IMR-90 (cell line): ENCODE results near the gene LUZP2. TPM values are rescaled to one million over a fixed set of nuclear protein-coding genes. Genes with fewer than 3 reads are reported as not detected.

Experiments
- ATAC-seq: fragments of 200-7000 bp; cut with Tn5 transposase; 2 replicates; pipeline ENCODE4 v1.9.1; 2020; ENCODE audit warnings: low read depth, mild to moderate bottlenecking, moderate library complexity
- BruUV-seq: library from RNA; stranded (reverse); fragments of 400-500 nt; replicated peaks from 2 replicates; lab custom pipeline; 2021; lab: Mats Ljungman, UMichigan
- CTCF ChIA-PET: fragments of 300-600 bp; formaldehyde crosslinking; extraction: SDS; loops from one replicate; lab custom pipeline; 2021; ENCODE audit warnings: antibody characterized with exemption; lab: Yijun Ruan, JAX
- POLR2A ChIA-PET: fragments of 300-600 bp; sonication (Branson Sonifier 250); formaldehyde crosslinking; loops from one replicate; lab custom pipeline; 2022; ENCODE audit warnings: antibody characterized with exemption; ENCODE audit not compliant: unreplicated experiment; lab: Charles Lee
- DNase-seq: peaks from one replicate; pipeline ENCODE4 v3.0.0; 2013
- H2AFZ ChIP-seq: replicated peaks from 2 replicates; pipeline ENCODE3; 2013; ENCODE audit warnings: low read length, mild to moderate bottlenecking; ENCODE audit not compliant: poor library complexity
- H2AK5ac ChIP-seq: 2 replicates; pipeline ENCODE4 v1.6.1; 2013; ENCODE audit warnings: low read depth, low read length, inconsistent platforms
- H2AK9ac ChIP-seq: replicated peaks from 2 replicates; pipeline ENCODE3; 2013; ENCODE audit warnings: mild to moderate bottlenecking, low read depth, low read length, moderate library complexity; ENCODE audit not compliant: poor library complexity
- H2BK120ac ChIP-seq: 2 replicates; pipeline ENCODE4 v1.6.1; 2013; ENCODE audit warnings: low read depth, low read length, inconsistent platforms
- H2BK15ac ChIP-seq: 3 replicates; pipeline ENCODE4 v1.6.1; 2013; ENCODE audit warnings: low read depth, low read length, inconsistent platforms
- H2BK20ac ChIP-seq: 2 replicates; pipeline ENCODE4 v1.6.1; 2013; ENCODE audit warnings: low read depth, mild to moderate bottlenecking, inconsistent platforms, low read length, moderate library complexity
- H2BK5ac ChIP-seq: 2 replicates; pipeline ENCODE4 v1.6.1; 2013; ENCODE audit warnings: mild to moderate bottlenecking, low read depth, low read length, inconsistent platforms; ENCODE audit not compliant: poor library complexity, severe bottlenecking
- H3K14ac ChIP-seq: replicated peaks from 2 replicates; pipeline ENCODE4 v1.6.1; 2013; ENCODE audit warnings: low read depth, low read length, inconsistent platforms
- H3K18ac ChIP-seq: 2 replicates; pipeline ENCODE4 v1.6.1; 2013; ENCODE audit warnings: low read depth, low read length, control low read depth
- H3K23ac ChIP-seq: 2 replicates; pipeline ENCODE4 v1.6.1; 2013; ENCODE audit warnings: low read depth, low read length, inconsistent platforms
- H3K27ac ChIP-seq: 2 replicates; pipeline ENCODE4 v1.5.1; 2013; ENCODE audit warnings: mild to moderate bottlenecking, control low read depth, low read length; ENCODE audit not compliant: insufficient read depth
- H3K27me3 ChIP-seq: 2 replicates; pipeline ENCODE4 v1.6.1; 2013; ENCODE audit warnings: low read length; ENCODE audit not compliant: control insufficient read depth, insufficient read depth
- H3K36me3 ChIP-seq: 2 replicates; pipeline ENCODE4 v1.6.1; 2013; ENCODE audit warnings: low read length, mixed read lengths; ENCODE audit not compliant: control insufficient read depth, insufficient read depth
- H3K4ac ChIP-seq: 2 replicates; pipeline ENCODE4 v1.6.1; 2013; ENCODE audit warnings: low read depth, low read length, inconsistent platforms
- H3K4me1 ChIP-seq: 2 replicates; pipeline ENCODE4 v1.6.1; 2013; ENCODE audit warnings: low read length, mixed read lengths; ENCODE audit not compliant: control insufficient read depth, insufficient read depth
- H3K4me2 ChIP-seq: 2 replicates; pipeline ENCODE4 v1.6.1; 2013; ENCODE audit warnings: low read depth, mild to moderate bottlenecking, control low read depth, low read length, moderate library complexity
- H3K4me3 ChIP-seq: 2 replicates; pipeline ENCODE4 v1.5.1; 2013; ENCODE audit warnings: low read depth, mild to moderate bottlenecking, control low read depth, low read length, moderate library complexity; ENCODE audit not compliant: insufficient read depth
- H3K56ac ChIP-seq: 2 replicates; pipeline ENCODE4 v1.6.1; 2013; ENCODE audit warnings: low read length, inconsistent platforms; ENCODE audit not compliant: insufficient read depth; ENCODE audit errors: extremely low read depth
- H3K79me1 ChIP-seq, 2 experiments: 2 replicates each; pipeline ENCODE4 v1.6.1; 2013; ENCODE audit warnings: low read length in 2 of 2, inconsistent platforms in 1 of 2, low read depth in 1 of 2
- H3K9ac ChIP-seq: 2 replicates; pipeline ENCODE4 v1.6.1; 2013; ENCODE audit warnings: low read depth, low read length, control low read depth
- H3K9me1 ChIP-seq: 2 replicates; pipeline ENCODE4 v1.6.1; 2013; ENCODE audit warnings: low read length, inconsistent platforms; ENCODE audit not compliant: insufficient read depth
- H3K9me3 ChIP-seq: 2 replicates; pipeline ENCODE4 v1.6.1; 2013; ENCODE audit warnings: low read length; ENCODE audit not compliant: control insufficient read depth, insufficient read depth
- H4K20me1 ChIP-seq: 2 replicates; pipeline ENCODE4 v1.6.1; 2013; ENCODE audit warnings: low read length, inconsistent platforms; ENCODE audit not compliant: insufficient read depth
- H4K5ac ChIP-seq: 2 replicates; pipeline ENCODE4 v1.6.1; 2013; ENCODE audit warnings: mild to moderate bottlenecking, low read depth, low read length, control low read depth
- H4K8ac ChIP-seq, 2 experiments: 2 replicates each; pipeline ENCODE4 v1.6.1; 2013; ENCODE audit warnings: low read depth in 2 of 2, low read length in 2 of 2, control low read depth in 1 of 2, inconsistent platforms in 1 of 2
- H4K91ac ChIP-seq: 2 replicates; pipeline ENCODE4 v1.6.1; 2013; ENCODE audit warnings: low read depth, low read length, inconsistent platforms; ENCODE audit not compliant: insufficient read depth
- BHLHE40 ChIP-seq: fragments of 150-350 bp; IDR thresholded peaks from 2 replicates; pipeline ENCODE4 v1.6.1; 2016; ENCODE audit warnings: mild to moderate bottlenecking, low read depth, low read length
- MAZ ChIP-seq: IDR thresholded peaks from 2 replicates; pipeline ENCODE4 v1.6.1; 2012; ENCODE audit warnings: low read depth, mild to moderate bottlenecking, low read length, improper control_type of control experiment, moderate library complexity, borderline replicate concordance
- NFE2L2 ChIP-seq: fragments of 150-350 bp; IDR thresholded peaks from 2 replicates; pipeline ENCODE4 v1.6.1; 2016; ENCODE audit warnings: low read depth, mild to moderate bottlenecking, low read length
- POLR2A ChIP-seq: IDR thresholded peaks from 2 replicates; pipeline ENCODE4 v1.6.1; 2012; ENCODE audit warnings: mild to moderate bottlenecking, low read depth, low read length
- RAD21 ChIP-seq: IDR thresholded peaks from 2 replicates; pipeline ENCODE4 v1.6.1; 2012; ENCODE audit warnings: low read length, improper control_type of control experiment
- RCOR1 ChIP-seq: IDR thresholded peaks from 2 replicates; pipeline ENCODE4 v1.6.1; 2012; ENCODE audit warnings: mild to moderate bottlenecking, low read length, improper control_type of control experiment; ENCODE audit not compliant: insufficient replicate concordance
- RFX5 ChIP-seq: IDR thresholded peaks from 2 replicates; pipeline ENCODE4 v1.8.0; 2012; ENCODE audit warnings: low read depth, mild to moderate bottlenecking, low read length, moderate library complexity
- SMC3 ChIP-seq: fragments of 150-350 bp; IDR thresholded peaks from 2 replicates; pipeline ENCODE4 v1.6.1; 2016; ENCODE audit warnings: low read depth, mild to moderate bottlenecking, antibody characterized with exemption, low read length, moderate library complexity
- USF2 ChIP-seq: fragments of 150-350 bp; IDR thresholded peaks from 2 replicates; pipeline ENCODE4 v1.6.1; 2017; ENCODE audit warnings: mild to moderate bottlenecking, antibody characterized with exemption, low read length, low read depth
- WGBS, 2 experiments: methylation state at CpG; one replicate each; pipeline versions ENCODE4 v1.1.5 to v1.1.7; 2013; ENCODE audit warnings: missing lambda C conversion rate in 2 of 2; ENCODE audit not compliant: insufficient read length in 1 of 2; ENCODE audit errors: extremely low coverage in 2 of 2; 5-methylcytosine and 5-hydroxymethylcytosine counted together
- dilution Hi-C: fragments of 300-500 bp; cut with HindIII; formaldehyde crosslinking; loops from one replicate; pipeline ENCODE4 v1.14.3; 2018; ENCODE audit warnings: low sequenced_read_pairs; ENCODE audit not compliant: unreplicated experiment
- in situ Hi-C: fragments of 300-500 bp; cut with MboI; formaldehyde crosslinking; loops from 3 replicates; pipeline ENCODE4 v1.14.3; 2019; ENCODE audit warnings: low sequenced_read_pairs, inconsistent platforms, mixed read lengths
- intact Hi-C: fragments of 100-400 bp; cut with micrococcal nuclease; formaldehyde crosslinking; loops from 2 replicates; pipeline ENCODE4 v1.10.0; 2022
- polyA plus RNA-seq, 3 experiments: library from polyadenylated mRNA; depleted of rRNA; stranded (reverse); fragments of >200 nt; gene quantifications; 2 replicates each; pipeline ENCODE4 v1.2.3, GENCODE V29; 2012; ENCODE audit warnings: low replicate concordance in 1 of 3
- total RNA-seq: library from RNA; depleted of rRNA; stranded (reverse); fragments of >200 nt; gene quantifications from 2 replicates; pipeline ENCODE4 v1.2.3, GENCODE V29; 2012
- TF ChIP-seq, protein P1 (sequence below): conservative IDR thresholded peaks from 2 replicates; pipeline ENCODE4 v1.5.1; 2012; ENCODE audit warnings: mild to moderate bottlenecking, low read depth, low read length, improper control_type of control experiment
- TF ChIP-seq, protein P2 (sequence below): fragments of 150-350 bp; IDR thresholded peaks from 2 replicates; pipeline ENCODE4 v1.6.1; 2016; ENCODE audit warnings: low read depth, mild to moderate bottlenecking, low read length, moderate library complexity, borderline replicate concordance

Gene LUZP2
- total and polyA plus RNA-seq, 2 of the 4 experiments (the other 2 are of a cell fraction), result 0.89 to 2.0 TPM

- no peak overlapping the region for H2AFZ ChIP-seq
- intact Hi-C loops, result loop anchor here (10.0 kb wide), 1 partner anchor 1711 kb away; no protein-coding TSS in a partner anchor
- no peaks in the 10 kb centered on the region for H3K9me3 ChIP-seq
- no peak overlapping the region for H2BK120ac ChIP-seq
- POLR2A ChIA-PET, result no interaction called here
- H3K4me3 ChIP-seq, result no peak overlapping the region
- H3K4me1 ChIP-seq, result no peaks in the 10 kb centered on the region; the same call in 1 of the 2 replicates
- H2AK9ac ChIP-seq, result no peak overlapping the region
- H3K27ac ChIP-seq, result no peak overlapping the region
- H2BK15ac ChIP-seq, result no peak overlapping the region
- no peak overlapping the region for H4K91ac ChIP-seq
- H2AK5ac ChIP-seq, result no peak overlapping the region
- no peak overlapping the region for H3K4ac ChIP-seq
- H3K79me1 ChIP-seq, result no peaks in the 10 kb centered on the region
- dilution Hi-C loops, result no loop called here
- no peaks in the 10 kb centered on the region for H3K9me1 ChIP-seq
- H3K27me3 ChIP-seq, result no peaks in the 10 kb centered on the region
- H3K56ac ChIP-seq, result no peak overlapping the region
- H3K14ac ChIP-seq, result no peak overlapping the region
- DNase-seq (no peak), ATAC-seq (peak; percentile 41; the same call in 1 of the 2 replicates)
- TF ChIP-seq USF2 (no peak), NFE2L2 (no peak), SMC3 (no peak), RAD21 (no peak), POLR2A (no peak), RCOR1 (no peak), BHLHE40 (no peak), RFX5 (no peak), MAZ (no peak)
- TF ChIP-seq, protein P1, sequence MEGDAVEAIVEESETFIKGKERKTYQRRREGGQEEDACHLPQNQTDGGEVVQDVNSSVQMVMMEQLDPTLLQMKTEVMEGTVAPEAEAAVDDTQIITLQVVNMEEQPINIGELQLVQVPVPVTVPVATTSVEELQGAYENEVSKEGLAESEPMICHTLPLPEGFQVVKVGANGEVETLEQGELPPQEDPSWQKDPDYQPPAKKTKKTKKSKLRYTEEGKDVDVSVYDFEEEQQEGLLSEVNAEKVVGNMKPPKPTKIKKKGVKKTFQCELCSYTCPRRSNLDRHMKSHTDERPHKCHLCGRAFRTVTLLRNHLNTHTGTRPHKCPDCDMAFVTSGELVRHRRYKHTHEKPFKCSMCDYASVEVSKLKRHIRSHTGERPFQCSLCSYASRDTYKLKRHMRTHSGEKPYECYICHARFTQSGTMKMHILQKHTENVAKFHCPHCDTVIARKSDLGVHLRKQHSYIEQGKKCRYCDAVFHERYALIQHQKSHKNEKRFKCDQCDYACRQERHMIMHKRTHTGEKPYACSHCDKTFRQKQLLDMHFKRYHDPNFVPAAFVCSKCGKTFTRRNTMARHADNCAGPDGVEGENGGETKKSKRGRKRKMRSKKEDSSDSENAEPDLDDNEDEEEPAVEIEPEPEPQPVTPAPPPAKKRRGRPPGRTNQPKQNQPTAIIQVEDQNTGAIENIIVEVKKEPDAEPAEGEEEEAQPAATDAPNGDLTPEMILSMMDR, result no peak
- TF ChIP-seq, protein P2, sequence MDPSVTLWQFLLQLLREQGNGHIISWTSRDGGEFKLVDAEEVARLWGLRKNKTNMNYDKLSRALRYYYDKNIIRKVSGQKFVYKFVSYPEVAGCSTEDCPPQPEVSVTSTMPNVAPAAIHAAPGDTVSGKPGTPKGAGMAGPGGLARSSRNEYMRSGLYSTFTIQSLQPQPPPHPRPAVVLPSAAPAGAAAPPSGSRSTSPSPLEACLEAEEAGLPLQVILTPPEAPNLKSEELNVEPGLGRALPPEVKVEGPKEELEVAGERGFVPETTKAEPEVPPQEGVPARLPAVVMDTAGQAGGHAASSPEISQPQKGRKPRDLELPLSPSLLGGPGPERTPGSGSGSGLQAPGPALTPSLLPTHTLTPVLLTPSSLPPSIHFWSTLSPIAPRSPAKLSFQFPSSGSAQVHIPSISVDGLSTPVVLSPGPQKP, result no peak
- CTCF ChIA-PET, result interaction anchor here (0.6 to 1.5 kb wide), 2 partner anchors 11 to 30 kb away, joined by 3 read pairs; no protein-coding TSS in a partner anchor
- H4K20me1 ChIP-seq, result no peaks in the 10 kb centered on the region
- 92% methylated on average over 2 of the region's 3 CpGs; no CpG with 5 or more reads in 1 of the 2 experiments for WGBS, 2 experiments
- no peaks in the 10 kb centered on the region for H3K36me3 ChIP-seq
- H4K5ac ChIP-seq, result no peak overlapping the region
- H3K4me2 ChIP-seq, result no peak overlapping the region
- H3K9ac ChIP-seq, result no peak overlapping the region
- H4K8ac ChIP-seq, result no peak overlapping the region
- H2BK5ac ChIP-seq, result no peak overlapping the region
- 0 out of 2 replicates have a peak overlapping the region, but pooled peaks have one; percentile 51 for H3K18ac ChIP-seq
- no TSS peak for BruUV-seq
- in situ Hi-C loops, result loop anchor here (25.0 kb wide), 1 partner anchor 1699 kb away; no protein-coding TSS in a partner anchor
- no peak overlapping the region for H2BK20ac ChIP-seq
- no peak overlapping the region for H3K23ac ChIP-seq
These were observed 16.8 kb downstream of the LUZP2 start for GRCh38 chr11:24513479-24514218.
